ENCODE results near the gene USP13. TPM values are rescaled to one million over a fixed set of nuclear protein-coding genes. Genes with fewer than 3 reads are reported as not detected.

The USP13 gene
- 1 to 10 TPM; 1.5 to 6.5 (median 4.1) TPM for total RNA-seq

DNA sequence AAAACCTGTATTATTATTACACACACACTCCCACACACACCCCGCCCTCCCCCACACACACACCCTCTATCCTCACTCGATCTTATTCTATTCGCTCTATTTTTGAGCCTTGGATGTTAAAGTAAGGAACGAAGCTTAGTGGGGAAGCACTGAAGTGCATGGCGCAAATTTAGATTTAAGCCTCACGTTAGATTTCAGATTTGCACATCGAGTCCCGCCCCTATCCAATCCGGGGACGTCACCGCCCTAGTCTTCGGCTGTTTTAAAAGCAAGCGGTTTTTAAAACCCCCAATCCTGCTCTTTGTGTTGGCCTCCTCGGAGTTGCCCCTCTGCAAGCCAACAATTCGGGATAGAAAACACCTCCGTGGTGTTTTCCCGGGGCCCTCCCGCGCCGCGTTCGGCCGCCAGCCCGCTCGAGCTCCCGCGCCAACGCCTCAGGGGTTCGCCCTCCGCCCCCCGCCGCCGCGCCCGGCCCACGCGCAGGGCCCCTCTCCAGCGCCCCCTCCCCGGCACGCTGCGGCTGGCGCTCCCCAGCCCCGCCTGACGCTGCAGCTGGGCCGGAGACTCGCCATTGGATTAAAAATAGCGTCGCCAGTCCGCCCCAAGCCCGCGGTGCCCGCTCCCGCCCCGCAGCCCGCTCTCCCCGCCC is at the start of gene USP13:
Gene USP13, plus strand, starts transcription at position 594 of the 649 bp plus-strand sequence. CDS start 186 bp downstream, outside the sequence.
- 1 to 2% methylated on average over 16 to 18 of the region's 56 CpGs for WGBS, 2 donors
- Histone ChIP-seq H3K4me1 (peaks cover 5 to 30% (median 7%) of the 10 kb centered on the region in 3 donors), H3K9me3 (no peaks in the 10 kb centered on the region), H3K36me3 (no peaks in the 10 kb centered on the region), H3K4me3 (peak within 1 kb of the TSS; percentile 76 to 92 (median 81)), H3K27me3 (no peaks in the 10 kb centered on the region), H3K27ac (peak within 1 kb of the TSS; percentile 89 to 96 (median 92))
- DNase-seq: no peak
- intact Hi-C loops (cut with DNase I): no loop called here
- TF ChIP-seq CTCF (IDR thresholded peaks at IDR 0.05) (peak in 2 of 6 experiments; percentile 12 to 35), POLR2A (IDR thresholded peaks at IDR 0.05) (peak in 1 of 4 donors; percentile 8)

GRCh38 chr3:179603321-179603720 is 49.5 kb upstream of the USP13 start:
- Histone ChIP-seq H3K4me3 (peak overlapping the region in 2 of 4 donors; percentile 66 to 95), H3K27me3 (no peaks in the 10 kb centered on the region), H3K4me1 (peaks cover 11 to 40% (median 23%) of the 10 kb centered on the region in 3 donors), H3K27ac (no peak overlapping the region), H3K9me3 (no peaks in the 10 kb centered on the region), H3K36me3 (peaks cover 4 to 53% (median 7%) of the 10 kb centered on the region in 3 donors)
- intact Hi-C loops (cut with DNase I): no loop called here
- DNase-seq: no peak
- TF ChIP-seq POLR2A (IDR thresholded peaks at IDR 0.05): no peak
- no peak for TF ChIP-seq CTCF (IDR thresholded peaks at IDR 0.05)
- WGBS, 2 donors: 71 to 81% methylated on average over 4 of the region's 4 CpGs

GRCh38 chr3:179603831-179604230 is 49.0 kb upstream of the USP13 start:
- 0% methylated on average over 3 of the region's 3 CpGs for WGBS, 2 donors
- intact Hi-C loops (cut with DNase I): no loop called here
- Histone ChIP-seq H3K27me3 (no peaks in the 10 kb centered on the region), H3K4me1 (peaks cover 11 to 40% (median 23%) of the 10 kb centered on the region in 3 donors), H3K36me3 (peaks cover 0 to 49% (median 7%) of the 10 kb centered on the region in 3 donors), H3K9me3 (no peaks in the 10 kb centered on the region), H3K4me3 (peak overlapping the region; percentile 66 to 98 (median 88)), H3K27ac (peak overlapping the region; percentile 93 to 98 (median 94))
- TF ChIP-seq POLR2A (IDR thresholded peaks at IDR 0.05): no peak
- no peak for DNase-seq

DNA sequence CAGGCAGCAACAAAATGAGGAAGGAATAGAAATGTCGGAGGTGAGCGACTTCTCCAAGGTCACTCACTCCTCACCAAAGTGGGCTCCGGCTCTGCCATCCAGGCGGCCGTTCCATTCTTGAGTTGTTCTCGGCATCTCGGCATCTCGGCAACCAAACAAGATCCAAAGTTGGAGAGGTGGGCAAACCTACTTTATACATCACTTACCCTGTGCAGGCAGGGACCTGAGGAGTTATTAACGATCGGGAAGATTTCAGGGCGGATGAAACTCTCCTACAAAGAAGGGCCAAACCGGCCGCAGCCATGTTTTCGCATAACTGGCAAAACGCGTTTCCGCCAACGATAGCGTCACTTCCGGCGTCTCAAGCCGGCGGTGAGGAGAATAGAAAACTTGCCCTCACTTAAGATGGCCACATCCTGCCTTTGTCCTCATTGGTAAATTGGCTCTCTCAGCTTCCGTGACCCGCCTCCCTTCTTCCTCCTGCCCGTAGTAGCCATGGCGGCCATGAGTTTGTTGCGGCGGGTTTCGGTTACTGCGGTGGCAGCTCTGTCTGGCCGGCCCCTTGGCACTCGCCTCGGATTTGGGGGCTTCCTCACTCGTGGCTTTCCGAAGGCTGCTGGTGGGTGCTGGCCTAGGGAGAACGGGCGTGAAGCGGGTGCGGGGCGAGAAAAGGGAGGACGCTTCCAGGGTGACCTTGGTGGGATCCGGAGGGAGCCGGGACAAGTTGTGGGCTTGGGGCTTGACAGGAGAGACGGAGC is 48.3 kb upstream of the USP13 start, which contains the start of the genes MRPL47 and NDUFB5:
Gene MRPL47, minus strand, starts transcription at position 318 of the 758 bp plus-strand sequence. Its CDS starts 14 bp downstream, at position 304.
Gene NDUFB5, plus strand, starts transcription at position 474 of the 758 bp plus-strand sequence. Its CDS starts 22 bp downstream, at position 496.
- no peaks in the 10 kb centered on the region for H3K9me3 ChIP-seq
- intact Hi-C loops (cut with DNase I): no loop called here
- 0 to 1% methylated on average over 19 to 22 of the region's 45 CpGs for WGBS, 2 donors
- H3K27me3 ChIP-seq: no peaks in the 10 kb centered on the region
- peak in 3 of 4 donors; percentile 40 to 75 (median 58) for TF ChIP-seq POLR2A (IDR thresholded peaks at IDR 0.05)
- TF ChIP-seq CTCF (IDR thresholded peaks at IDR 0.05): no peak
- H3K36me3 ChIP-seq: peaks cover 0 to 42% (median 7%) of the 10 kb centered on the region in 3 donors
- H3K4me3 ChIP-seq: peak within 1 kb of the TSS; percentile 66 to 98 (median 88)
- H3K4me1 ChIP-seq: peaks cover 11 to 43% (median 23%) of the 10 kb centered on the region in 3 donors
- DNase-seq: peak; percentile 71
- H3K27ac ChIP-seq: peak within 1 kb of the TSS; percentile 93 to 98 (median 94)

GRCh38 chr3:179606534-179607085 is 46.2 kb upstream of the USP13 start:
- Histone ChIP-seq H3K4me1 (peaks cover 11 to 43% (median 23%) of the 10 kb centered on the region in 3 donors), H3K27ac (no peak overlapping the region), H3K27me3 (no peaks in the 10 kb centered on the region), H3K9me3 (no peaks in the 10 kb centered on the region), H3K4me3 (no peak overlapping the region), H3K36me3 (peaks cover 0 to 32% (median under 1%) of the 10 kb centered on the region in 3 donors)
- WGBS, 2 donors: 85 to 87% methylated on average over 4 of the region's 4 CpGs
- TF ChIP-seq POLR2A (IDR thresholded peaks at IDR 0.05): no peak
- TF ChIP-seq CTCF (IDR thresholded peaks at IDR 0.05): no peak
- intact Hi-C loops (cut with DNase I): no loop called here
- DNase-seq: no peak
